ENCODE data around the gene ATP2A1.
"Not testable (repeated sequence)": the region's sequence is repeated elsewhere in the genome, so short reads cannot be mapped to it uniquely, and the experiment has no call there.

ATP2A1 gene

DNA sequence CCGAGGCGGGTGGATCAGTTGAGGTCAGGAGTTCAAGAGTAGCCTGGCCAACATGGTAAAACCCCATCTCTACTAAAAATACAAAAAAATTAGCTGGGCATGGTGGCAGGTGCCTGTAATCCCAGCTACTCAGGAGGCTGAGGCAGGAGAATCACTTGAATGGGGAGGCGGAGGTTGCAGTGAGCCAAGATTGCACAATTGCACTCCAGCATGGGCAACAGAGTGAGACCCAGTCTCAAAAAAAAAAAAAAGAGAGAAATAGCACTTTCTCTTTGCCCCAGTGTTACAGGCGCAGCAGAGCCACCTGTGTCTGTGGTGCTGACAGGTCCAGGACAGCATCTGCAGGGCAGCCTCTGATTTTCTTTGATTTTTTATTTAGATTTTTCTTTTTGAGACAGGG, 3.3 kb downstream of the ATP2A1 start:
- not testable (repeated sequence) for DNase-seq (ENCODE audit: low spot score)

DNA sequence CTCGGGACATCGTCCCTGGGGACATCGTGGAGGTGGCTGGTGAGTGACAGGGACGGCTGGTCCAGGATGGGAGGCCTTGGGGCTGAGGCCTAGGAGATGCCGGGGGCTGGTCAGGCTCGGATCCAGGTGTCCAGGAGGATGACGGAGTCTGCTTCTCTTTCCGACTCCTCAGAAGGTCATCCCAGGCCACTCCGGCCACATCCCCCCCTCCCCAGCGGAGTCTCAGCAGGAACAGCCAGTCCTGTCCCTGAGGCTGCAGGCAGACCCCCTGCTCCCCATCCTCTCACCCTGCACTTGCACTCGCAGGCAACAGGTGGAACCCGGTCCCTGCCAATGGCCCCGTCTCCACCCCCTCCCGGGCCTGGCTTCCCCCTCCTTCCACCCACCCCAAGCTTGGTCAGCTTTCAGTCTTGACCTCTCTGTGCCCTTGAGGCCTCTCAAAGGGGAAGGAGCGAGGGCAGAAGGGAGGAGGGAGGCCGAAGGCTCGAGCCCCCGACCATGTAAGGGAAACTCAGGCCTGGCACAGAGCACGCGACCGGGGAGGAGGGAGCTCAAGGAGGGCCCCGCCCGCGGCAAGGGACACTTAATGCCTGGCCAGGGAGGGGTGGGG, 4.4 kb downstream of the ATP2A1 start:
- no peak for DNase-seq (ENCODE audit: low spot score)

DNA sequence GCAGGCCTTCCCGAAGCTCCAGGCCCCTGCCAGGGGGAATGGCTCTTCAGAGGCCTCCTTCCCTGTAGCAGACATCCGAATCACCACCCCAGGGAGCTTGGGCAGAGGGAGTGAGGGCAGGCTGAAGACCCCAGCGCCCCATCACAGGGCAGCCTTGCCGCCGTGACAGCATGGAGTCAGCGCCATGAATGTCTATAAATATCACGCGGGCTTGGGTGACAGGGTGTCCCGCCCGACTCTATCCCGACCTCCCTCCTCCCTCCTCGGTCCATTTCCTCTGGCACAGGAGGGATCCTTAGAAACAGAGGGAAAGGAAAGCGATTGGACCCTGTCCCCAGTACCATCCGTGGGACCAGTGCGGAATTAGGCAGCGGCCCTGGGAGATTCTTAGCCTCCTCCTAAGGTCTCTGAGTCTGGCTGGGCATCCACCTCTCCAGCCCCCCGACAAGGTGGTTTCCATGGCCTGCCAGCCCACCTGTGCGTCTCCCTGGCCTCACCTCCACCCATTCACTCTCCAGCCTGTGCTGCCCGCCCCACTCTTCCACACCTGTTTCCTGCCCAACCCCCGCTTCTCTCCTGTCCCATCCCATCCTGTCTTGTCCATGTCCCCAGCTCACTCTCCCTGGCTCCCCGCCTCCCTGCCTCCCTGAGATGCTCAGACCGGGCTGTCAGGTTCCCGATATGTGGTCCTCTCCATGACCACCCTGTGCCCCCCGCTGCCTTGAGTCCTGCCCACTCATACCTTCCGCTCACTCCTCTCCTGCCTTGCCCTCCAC, 5.1 kb downstream of the ATP2A1 start:
- DNase-seq (ENCODE audit: low spot score), result no peak

DNA sequence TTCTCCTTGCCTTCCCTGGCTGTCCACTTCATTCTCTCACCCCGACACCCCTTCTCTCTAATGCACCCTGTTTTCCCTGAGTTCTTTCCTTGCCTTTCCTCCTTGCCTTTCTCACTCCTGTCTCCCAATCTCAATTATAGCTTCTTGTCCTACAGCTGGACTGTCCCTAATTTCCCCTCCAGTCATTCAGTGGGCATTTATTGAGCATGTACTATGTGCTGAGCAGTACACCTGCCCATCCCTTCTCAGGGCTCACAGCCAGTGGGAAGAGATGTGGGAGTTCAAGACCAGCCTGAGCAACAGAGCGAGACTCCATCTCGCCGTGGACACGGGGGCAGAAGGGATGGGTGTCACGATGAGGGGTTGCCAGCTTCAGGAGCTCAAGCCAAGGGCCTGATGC, 5.8 kb downstream of the ATP2A1 start:
- DNase-seq (ENCODE audit: low spot score), result no peak

DNA sequence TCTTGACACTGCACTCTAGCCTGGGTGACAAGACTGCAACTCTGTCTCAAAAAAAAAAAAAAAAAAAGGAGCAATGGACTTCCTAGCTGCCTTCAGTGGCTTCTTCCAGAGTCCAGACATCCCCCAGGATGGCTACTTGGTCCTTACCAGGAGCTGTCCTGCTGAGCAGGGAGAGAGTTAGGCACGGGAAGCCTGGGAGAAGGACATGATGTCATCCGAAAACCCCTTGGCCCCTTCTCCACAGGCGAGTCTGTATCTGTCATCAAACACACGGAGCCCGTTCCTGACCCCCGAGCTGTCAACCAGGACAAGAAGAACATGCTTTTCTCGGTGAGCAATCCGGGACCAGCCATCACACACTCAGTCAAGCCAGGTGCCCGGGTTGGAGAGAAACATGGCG, 8.7 kb downstream of the ATP2A1 start:
- no peak for DNase-seq (ENCODE audit: low spot score)

DNA sequence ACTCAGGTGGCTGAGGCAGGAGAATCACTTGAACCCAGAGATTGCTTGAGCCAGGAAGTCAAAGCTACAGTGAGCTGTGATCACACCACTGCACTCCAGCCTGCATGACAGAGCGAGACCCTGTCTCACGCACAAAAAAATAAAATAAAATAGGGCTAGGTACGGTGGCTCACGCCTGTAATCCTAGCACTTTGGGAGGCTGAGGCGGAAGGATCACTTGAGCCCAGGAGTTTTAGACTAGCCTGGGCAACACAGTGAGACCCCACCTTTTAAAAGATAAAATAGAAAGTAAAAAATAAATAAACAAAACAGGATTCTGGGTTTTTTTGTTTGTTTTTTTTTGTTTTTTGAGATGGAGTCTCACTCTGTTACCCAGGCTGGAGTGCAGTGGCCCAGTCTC, 12.1 kb downstream of the ATP2A1 start:
- DNase-seq (ENCODE audit: low spot score), result not testable (repeated sequence)

DNA sequence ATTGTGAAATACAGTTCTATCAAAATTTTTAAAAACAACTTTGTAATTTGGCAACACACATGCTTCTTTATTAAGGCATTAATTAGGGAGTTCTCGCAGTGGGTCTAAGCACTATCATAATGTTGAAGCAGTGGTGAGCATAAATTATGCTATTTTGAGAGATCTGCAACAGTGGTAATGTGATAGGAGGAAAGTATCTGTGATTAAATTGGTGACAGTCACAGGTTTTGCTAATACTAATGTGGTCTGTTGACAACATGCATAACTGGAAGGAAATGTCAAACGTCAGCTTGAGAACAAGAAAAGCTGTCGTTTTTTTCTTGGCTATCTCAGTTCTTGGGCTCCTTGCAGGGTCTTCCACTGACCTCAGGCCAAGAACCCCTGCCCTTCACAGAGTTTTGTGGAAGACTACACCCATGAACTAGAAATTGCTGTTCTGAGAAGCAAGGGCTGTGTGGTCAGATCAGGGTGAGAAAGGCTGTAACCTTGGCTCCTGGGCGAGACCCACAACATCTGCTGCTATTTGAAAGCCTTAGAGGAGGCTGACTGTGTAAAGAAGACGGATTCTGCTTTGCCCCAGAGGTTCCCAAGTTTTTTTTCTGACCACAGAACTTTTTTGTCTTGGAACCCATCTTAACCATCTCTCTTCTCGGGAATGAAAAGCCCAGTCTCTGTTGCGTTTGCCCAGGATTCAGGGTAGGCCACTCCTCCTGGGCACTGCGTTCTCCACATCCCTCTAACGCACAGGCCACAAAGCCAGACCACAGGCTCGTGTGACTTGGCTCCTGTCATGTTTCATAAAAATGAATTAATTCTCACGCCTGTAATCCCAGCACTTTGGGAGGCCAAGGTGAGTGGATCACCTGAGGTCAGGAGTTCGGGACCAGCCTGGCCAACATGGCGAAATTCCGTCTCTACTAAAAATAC, 13.9 kb downstream of the ATP2A1 start:
- no peak for DNase-seq (ENCODE audit: low spot score)

DNA sequence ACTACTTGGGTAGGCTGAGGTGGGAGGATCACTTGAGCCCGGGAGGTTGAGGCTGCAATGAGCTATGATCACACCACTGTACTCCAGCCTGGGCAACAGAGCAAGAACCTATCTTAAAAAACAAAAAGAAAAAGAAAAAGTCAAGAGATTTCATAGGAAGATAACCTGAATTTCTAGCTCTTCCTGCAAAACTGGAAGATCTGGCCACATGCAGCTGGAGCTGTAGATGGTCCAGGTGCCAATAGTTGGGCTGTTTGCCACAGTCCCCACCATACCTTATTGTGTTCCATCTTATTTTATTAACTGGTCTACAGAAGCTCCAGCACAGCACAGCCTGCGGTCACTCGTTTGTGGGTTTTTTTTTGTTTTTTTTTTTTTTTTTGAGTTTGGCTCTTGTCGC, 15.0 kb downstream of the ATP2A1 start:
- no peak for DNase-seq (ENCODE audit: low spot score)

DNA sequence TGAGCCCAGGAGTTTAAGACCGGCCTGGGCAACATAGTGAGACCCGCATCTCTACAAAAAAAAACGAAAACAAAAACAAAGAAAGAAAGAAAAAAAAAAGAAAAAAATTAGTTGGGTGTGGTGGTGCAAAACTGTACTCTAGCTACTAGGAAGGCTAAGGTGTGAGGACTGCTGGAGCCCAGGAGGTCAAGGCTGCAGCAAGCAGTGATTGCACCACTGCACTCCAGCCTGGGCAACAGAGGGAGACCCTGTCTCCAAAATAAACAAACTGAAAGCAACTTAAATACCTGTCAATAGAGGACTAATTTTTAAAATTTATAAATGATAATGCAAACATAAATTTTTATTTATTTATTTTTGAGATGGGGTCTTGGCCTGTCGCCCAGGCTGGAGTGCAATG, 17.3 kb downstream of the ATP2A1 start:
- no peak for DNase-seq (ENCODE audit: low spot score)

DNA sequence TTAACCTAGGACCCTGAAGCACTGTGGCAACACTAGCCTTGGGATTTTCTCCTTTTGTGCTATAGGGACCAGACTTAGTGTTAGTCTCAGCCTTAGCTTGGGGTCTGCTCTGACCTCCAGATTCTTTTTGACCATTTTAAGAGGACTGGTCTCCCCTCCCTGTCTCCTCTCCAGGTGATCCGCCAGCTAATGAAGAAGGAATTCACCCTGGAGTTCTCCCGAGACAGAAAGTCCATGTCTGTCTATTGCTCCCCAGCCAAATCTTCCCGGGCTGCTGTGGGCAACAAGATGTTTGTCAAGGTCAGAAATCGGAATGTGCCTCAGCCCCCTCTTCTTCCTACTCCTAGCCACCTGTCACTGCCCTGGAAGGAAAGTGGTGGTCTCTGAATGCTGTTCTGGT, 19.5 kb downstream of the ATP2A1 start:
- DNase-seq (ENCODE audit: low spot score), result no peak

DNA sequence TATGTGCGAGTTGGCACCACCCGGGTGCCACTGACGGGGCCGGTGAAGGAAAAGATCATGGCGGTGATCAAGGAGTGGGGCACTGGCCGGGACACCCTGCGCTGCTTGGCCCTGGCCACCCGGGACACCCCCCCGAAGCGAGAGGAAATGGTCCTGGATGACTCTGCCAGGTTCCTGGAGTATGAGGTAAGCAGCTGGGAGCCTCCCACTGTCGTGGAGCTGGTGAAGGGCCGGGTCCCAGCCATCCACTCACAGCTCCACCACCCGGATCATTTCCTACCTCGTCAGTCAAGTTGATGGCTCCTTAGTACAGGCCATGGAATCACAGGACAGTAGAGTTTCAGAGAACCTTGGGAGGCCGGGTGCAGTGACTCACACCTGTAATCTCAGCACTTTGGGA, 20.0 kb downstream of the ATP2A1 start:
- DNase-seq (ENCODE audit: low spot score), result no peak

DNA sequence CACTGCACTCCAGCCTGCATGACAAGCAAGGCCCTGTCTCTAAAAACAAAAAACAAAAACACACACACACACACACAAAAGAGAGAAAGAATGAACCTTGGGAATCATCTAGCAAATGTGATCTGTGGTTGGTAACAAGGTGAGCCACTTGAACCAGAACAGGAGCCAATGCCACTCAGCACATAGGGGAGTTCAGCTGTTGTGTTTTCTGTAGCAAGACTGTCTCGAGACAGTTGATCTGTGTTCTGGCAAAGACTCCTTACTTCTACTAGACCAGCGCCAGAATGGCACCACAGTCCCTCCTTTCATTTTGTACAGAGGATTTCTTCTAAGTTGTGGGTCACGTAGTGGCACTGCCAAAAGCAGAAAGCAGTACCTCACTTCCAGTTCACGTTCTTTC, 20.7 kb downstream of the ATP2A1 start:
- no peak for DNase-seq (ENCODE audit: low spot score)

DNA sequence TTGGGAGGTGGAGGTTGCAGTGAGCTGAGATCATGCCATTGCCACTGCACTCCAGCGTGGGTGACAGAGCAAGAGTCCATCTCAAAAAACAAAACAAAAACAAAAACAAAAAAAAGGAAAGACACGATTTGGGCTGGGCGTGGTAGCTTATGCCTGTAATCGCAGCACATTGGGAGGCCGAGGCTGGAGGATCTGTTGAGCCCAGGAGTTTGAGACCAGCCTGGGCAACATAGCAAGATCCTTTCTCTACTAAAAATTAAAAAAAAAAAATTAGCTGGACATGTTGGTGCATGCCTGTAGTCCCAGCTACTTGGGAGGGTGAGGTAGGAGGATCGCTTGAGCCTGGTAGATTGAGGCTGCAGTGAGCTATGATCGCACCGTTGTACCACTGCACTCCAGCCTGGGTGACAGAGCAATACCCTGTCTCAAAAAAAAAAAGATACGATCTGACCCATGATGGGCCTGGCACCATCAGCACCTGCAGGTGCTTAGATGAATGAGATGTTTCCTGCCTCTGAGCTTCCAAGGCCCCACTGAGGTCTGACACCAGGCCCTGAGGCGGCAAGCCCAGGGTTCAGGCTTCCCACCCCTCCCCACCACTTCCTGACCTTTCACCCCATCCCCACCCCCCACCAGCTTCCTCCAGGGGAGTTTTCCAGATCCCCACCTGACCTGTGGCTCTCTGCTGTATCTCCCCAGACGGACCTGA, 21.7 kb downstream of the ATP2A1 start:
- DNase-seq (ENCODE audit: low spot score), result no peak

DNA sequence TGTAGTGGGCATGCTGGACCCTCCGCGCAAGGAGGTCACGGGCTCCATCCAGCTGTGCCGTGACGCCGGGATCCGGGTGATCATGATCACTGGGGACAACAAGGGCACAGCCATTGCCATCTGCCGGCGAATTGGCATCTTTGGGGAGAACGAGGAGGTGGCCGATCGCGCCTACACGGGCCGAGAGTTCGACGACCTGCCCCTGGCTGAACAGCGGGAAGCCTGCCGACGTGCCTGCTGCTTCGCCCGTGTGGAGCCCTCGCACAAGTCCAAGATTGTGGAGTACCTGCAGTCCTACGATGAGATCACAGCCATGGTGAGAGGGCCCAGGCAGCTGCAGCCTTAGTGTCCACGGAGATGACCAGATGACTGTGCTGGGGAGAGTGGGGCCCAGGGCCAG, 22.3 kb downstream of the ATP2A1 start:
- no peak for DNase-seq (ENCODE audit: low spot score)

DNA sequence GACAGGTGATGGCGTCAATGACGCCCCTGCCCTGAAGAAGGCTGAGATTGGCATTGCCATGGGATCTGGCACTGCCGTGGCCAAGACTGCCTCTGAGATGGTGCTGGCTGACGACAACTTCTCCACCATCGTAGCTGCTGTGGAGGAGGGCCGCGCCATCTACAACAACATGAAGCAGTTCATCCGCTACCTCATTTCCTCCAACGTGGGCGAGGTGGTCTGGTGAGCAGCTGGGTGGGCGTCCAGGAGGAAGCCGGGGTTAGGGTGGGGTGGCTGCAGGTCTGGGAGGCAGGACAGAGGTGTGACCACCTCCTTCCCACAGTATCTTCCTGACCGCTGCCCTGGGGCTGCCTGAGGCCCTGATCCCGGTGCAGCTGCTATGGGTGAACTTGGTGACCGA, 23.6 kb downstream of the ATP2A1 start:
- DNase-seq (ENCODE audit: low spot score), result no peak

DNA sequence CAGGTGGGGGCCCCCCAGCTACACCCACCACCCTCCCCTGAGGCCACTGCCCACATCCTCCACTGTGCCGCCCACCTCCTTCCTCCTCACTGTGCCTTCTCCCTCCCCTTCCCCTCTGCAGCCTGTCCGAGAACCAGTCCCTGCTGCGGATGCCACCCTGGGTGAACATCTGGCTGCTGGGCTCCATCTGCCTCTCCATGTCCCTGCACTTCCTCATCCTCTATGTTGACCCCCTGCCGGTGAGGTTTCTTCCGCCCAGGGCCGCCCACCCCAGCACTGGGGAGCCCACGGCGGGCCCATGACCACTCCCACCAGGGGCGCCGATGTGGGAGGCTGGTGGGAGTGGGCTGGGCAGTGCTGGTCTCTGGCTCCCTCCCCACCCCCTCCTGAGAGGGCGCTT, 24.6 kb downstream of the ATP2A1 start:
- DNase-seq (ENCODE audit: low spot score), result no peak

DNA sequence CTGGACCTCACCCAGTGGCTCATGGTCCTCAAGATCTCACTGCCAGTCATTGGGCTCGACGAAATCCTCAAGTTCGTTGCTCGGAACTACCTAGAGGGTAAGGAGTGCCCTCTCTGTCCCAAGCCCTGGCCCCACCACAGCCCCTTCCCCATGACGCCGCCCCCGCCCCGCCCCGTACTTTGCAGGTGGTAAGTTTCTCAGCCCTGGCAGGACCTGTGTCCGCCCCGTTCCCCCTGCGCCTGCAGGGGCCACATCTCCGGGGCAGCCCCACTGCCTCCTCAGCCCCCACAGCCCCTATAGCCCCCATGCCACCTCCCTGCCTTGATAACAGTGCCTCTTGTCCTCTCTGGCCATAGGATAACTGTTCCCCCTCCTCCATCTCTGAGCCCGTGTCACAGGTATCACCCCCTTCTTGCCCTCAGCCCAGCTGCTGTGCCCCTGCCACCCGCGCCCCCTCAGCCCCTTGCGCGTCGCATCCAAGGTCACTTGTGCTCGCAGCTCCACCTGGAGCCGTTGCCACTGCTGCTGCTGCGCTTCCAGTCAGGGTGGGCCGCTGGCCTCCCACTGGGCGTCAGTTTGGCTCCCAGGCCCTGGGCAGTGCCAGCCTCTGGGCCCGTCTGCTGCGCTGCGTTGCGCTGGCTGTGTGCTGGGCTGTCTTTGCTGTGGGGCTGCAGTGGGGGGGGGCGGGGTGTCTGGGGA, 25.2 kb downstream of the ATP2A1 start:
- DNase-seq (ENCODE audit: low spot score), result no peak

DNA sequence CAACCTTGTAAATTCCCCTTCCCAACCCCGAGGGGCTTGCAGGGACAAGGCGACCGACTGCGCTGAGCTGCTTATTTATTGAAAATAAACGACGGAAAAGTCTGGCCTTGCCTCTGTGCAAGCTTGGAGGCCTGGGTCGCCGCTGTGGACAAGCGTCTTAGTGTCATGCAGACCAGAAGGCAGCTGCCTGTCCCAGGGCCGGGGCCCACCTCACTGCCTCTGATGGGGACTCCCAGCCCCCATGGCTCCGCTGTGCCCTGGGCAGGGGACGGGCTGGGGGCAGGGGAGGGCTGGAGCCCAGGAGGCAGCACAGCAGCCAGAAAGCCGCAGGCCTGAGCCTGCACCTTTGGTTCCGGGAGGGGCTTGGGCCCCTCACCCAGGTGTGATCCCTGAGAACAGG, 26.1 kb downstream of the ATP2A1 start:
- DNase-seq (ENCODE audit: low spot score), result no peak

DNA sequence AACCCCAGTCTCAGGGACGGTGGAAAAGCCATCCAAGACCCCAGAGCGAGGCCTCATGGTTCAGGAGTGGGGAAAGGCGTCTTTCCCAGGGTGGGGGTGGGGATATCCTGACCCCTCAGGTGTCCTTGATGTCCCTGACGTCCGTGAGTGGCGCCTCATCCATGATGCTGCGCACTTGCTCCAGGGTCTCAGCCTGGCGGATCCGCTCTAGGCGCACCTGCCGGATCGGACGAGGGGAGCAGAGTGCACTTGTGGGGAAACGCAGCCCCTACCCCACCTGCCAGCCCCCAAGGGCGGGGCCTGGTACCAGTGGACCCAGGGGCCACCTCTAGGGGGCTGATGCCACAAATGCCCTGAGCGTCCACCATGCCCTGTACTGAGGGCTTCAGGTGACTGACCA, 26.5 kb downstream of the ATP2A1 start:
- no peak for DNase-seq (ENCODE audit: low spot score)

DNA sequence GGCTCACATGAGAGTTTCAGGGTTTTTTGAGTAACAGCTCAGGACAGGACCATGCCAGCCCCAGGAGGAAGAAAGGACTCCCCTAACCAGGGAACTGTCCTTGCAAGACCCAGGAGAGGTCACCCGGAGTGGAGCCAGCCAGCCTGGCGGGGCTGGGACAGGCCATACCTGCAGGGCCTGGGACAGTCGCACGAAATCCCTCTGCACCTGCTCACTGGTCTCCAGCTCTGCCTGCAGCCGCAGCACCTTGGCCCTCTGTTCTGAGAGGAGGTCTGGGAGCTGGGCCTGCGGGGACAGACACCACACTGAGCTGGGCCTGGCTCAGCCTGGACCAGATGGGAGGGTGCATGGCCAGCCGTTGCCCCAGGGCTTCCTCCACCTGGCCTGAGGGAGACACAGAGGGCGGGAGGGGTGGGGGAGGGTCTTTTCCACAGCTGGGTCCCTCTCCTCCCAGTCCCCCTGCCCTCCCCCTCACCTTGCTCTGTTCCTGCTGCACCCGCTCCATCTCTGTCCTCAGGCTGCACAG, 27.0 kb downstream of the ATP2A1 start:
- no peak for DNase-seq (ENCODE audit: low spot score)

DNA sequence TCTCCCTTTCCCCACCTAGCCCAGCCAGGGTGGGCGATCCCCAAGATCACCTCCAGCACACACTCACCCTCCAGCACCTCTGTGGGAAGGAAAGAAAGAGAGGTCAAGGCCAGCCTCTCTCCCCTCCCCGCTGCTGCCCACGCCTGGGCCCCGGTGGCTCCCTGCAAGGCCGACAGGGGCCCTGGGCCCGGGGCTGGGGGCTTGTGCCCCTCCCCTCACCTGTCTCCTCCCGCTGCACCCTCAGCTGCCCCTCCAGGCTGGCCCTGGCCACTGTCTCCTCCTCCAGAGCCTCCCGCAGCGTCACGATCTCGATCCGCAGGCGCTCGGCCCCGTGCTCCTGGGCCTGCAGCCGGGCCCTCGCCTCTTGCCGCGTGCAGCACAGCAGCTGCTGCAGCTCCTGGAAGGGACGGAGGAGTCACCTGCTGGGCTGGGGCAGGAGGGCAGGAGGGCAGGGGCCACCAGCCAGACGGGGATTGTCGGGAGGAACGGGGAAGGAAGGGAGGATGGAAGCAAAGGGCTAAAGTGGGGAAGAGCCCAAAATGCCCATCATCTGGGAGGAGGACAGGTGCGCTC, 27.6 kb downstream of the ATP2A1 start:
- DNase-seq (ENCODE audit: low spot score), result no peak
